GM18520 (cell line): Measurements from ENCODE around the gene MAD1L1.

ENCODE experiments used
- ATAC-seq: cut with Tn5 transposase; IDR thresholded peaks from one replicate; pipeline ENCODE4 v1.9.1; 2021; ENCODE audit not compliant: unreplicated experiment

The MAD1L1 gene

GRCh38 chr7:2033586-2034135 lies 199.1 kb downstream of the MAD1L1 start:
- no peak for ATAC-seq

- no peak for ATAC-seq
Observed at GRCh38 chr7:2032876-2033407, 199.8 kb downstream of the MAD1L1 start.

DNA sequence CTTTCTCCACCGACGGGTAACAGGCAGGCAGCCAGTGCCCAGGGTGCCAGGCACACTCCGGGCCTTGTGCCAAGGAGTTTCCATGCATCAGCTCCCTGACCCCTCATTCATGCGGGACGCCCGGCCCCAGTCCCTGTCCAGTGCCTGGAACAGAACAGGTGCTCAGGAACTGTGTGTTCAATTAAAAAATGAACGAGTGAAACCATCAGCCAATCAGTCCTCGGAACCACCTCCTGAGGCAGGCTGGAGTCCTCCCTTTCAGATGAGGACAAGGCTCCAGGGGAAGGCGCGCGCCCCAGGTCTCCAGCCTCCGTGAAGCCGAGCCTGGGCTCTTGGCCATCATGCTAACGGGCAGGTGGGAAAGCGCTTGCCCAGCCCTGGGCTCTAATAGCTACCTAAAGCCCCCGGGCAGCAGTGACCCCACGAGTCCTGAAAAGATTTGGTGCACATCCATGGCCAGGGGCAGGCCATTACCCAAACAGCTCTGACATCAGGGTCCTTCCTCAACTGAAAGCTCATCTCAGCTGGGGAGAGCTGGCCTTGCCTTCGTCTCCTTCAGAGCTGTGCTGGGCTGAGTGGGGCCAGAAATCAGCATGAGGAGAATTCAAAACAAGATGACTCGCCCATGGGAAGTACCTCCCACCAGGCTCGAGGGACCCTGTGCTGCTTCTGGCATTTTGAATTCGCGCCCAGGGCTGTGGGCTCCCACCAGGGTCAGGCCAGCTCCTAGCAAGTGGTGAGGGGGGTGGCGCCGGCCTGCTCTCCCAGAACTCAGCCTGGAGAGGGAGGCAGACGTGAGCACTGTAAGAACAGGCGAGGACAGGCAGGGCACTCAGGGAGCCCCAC lies 200.5 kb downstream of the MAD1L1 start:
- ATAC-seq = no peak

DNA sequence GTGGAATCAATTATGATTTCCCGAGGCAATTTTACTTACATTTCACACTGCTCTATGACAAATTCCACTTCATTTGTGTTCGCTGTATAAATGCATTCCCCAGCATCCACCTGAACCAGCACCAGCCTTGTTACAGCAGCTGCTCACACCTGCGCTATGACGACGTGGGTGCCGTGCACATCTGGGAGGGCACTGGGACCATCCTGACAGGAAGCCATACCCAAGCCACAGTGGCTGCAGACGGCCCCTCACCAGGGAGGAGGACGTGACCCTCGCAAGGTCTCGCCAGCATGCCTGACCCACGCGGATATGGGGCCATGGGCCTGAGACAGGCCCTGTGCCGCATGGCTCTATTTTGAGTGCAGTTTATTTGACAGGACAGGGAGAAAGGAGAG lies 201.3 kb downstream of the MAD1L1 start:
- ATAC-seq = no peak

DNA sequence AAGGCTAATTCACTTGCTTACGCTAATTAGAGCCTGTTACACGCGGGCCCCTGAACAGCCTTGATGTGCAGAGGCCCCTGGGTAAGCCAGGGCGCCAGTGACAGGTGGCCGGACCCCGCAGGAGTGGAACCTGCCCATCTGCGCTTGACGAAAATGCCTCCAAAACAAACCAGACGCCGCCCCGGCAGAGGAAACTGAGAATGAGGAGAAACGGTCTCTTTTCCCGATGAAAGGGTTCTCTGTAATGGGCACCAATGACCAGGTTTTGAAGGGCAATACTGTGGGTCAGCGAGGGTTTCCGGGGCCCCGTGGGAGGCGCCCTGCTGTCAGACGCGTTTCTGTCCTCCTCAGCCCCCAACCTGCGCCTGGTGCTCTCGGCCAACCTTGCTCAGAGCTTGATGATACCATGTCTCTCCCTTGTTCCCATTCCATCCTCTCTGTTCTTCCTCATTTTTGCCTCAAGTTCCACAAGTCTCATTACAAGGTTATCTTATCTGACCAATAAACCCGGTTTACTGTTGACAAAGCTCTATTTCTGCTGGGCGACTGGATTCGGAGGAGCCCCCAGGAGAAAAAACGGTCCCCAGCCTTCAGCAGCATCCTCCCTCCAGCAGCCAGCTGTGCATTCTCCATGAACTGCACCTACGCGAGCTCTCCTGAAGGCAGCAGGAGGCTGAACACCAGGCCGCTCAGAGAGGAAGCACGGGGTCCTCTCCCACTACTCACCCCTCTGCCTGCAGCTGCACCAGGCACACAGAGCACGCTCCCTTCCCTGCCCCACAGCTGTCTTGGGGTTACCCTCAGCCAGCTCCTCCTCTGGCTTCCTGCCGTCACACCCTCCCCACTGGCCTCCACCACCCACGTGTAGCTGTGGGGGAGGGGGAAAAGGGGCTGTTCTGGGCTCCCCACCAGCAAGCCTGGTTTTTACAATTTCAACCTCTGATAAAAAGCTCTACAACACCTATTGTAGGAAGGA lies 202.0 kb downstream of the MAD1L1 start:
- no peak for ATAC-seq

DNA sequence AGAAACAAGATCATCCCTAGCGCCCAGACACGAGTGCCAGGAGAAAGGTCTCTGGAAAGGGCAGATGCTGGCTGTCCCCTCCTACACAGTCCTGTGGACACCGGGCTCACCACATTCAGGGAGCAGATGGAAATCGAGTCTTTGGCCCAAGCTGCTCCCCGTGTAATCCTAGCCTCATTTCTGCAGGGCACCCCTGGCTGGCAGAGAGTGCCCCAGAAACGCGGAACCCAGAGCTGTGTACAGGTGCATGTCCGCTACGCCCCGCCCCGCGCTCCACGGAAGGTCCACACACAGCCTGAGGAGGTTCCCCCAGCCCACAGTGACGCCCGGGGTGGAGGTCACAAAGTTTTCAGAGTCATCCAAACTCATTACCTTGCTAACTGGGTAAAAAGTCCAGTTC lies 202.8 kb downstream of the MAD1L1 start:
- no peak for ATAC-seq

GRCh38 chr7:2029211-2029905 lies 203.4 kb downstream of the MAD1L1 start:
- ATAC-seq = no peak

- no peak for ATAC-seq
Observed at GRCh38 chr7:2028733-2029132, 204.0 kb downstream of the MAD1L1 start.

GRCh38 chr7:2025188-2025587 lies 207.6 kb downstream of the MAD1L1 start:
- ATAC-seq = no peak

- ATAC-seq = no peak
Observed at GRCh38 chr7:2024567-2024918, 208.2 kb downstream of the MAD1L1 start.

DNA sequence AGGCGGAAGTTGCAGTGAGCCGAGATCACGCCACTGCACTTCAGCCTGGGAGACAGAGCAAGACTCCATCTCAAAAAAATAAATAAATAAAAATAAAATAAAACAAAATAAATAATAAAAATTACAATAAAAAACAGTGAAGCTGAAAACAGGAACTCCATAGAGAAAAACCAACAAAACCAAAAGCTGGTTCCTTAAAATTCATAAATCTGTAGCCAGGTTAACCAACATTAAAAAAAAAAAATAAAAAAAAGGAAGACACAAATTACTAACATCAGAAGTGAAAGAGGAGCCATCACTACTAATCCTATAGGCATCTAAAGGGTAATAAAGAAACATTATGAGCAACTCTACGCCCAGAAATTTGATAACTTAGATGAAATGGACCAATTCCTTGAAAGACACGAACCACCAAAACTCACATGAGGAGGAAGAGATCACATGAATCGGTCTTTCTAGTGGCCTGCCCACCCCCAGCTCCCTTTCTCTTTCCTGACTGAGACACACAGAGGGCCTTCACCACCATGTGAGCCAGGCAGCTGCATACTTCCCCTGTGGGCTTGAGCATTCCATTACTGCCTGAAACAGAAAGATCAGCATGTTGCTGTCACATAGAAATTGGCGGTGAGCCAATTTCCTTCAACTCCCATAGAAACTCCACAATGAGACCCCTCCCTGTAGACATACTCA lies 208.7 kb downstream of the MAD1L1 start:
- no peak for ATAC-seq

DNA sequence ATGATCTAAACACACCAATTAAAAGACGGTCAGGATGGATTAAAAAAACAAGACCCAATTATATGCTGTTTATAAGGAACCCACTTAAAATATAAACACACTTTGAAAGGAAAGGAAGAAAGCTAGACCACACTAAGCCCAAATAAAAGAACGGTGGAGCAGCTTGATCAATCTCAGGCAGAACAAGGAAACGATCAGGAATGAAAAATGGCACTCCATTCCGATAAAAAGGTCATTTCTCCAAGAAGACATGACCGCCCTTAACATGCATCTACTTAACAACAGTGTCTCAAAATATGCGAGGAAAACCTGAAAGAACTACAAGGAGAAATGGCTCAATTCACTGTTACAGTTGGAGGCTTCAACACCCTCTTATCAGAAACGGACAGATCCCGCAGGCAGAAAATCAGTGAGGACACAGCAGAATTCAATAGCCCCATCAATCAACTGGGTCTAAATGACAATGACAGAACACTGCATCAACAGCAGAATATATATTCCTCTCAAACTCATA lies 210.0 kb downstream of the MAD1L1 start:
- no peak for ATAC-seq

- no peak for ATAC-seq
Observed at GRCh38 chr7:2022021-2022409, 210.7 kb downstream of the MAD1L1 start.

- ATAC-seq = no peak
Observed at GRCh38 chr7:2019711-2020511, 212.8 kb downstream of the MAD1L1 start.

GRCh38 chr7:2019461-2019710 lies 213.4 kb downstream of the MAD1L1 start:
- no peak for ATAC-seq

DNA sequence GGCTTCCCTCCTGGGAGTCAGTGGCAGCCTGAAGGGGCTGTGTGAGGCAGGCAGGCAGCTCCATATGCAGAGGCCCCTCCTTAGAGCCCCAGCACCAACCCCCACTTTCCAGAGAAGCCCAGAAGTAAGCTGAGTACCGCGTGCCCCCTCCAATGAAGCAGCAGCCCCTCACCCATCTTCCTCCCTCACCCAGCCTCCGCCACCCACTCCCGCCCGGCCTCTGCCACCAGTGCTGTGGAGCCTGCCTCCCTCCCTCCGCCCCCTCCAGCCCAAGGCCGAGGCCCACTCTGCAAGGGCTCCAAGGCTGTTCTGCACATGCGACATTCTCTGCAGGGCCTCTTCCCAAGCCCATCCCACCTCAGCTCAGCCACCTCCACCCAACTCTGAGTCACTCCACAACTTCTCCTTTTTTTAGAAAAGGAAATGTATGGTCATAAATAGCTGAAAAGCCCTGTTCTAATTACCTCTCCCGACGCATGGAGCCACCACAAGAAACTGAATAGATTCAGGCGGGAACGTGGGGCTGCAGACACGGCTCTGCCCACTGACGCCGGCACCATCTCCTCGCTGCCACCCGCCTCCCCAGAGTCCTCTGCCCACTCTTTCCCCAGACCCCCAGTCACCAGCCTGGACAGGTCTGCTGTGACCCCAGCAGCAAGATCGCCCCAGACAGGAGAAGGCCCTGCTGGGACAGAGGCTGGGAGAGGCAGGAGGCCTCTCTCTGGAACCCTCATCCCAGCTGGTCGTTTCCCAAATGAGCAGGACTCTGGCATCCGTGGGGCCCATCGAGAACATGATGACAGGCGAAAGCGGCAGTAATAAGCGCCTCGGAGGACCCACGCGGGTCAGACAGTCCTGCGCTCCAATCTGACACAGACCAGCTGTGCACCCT lies 213.9 kb downstream of the MAD1L1 start:
- ATAC-seq = no peak

DNA sequence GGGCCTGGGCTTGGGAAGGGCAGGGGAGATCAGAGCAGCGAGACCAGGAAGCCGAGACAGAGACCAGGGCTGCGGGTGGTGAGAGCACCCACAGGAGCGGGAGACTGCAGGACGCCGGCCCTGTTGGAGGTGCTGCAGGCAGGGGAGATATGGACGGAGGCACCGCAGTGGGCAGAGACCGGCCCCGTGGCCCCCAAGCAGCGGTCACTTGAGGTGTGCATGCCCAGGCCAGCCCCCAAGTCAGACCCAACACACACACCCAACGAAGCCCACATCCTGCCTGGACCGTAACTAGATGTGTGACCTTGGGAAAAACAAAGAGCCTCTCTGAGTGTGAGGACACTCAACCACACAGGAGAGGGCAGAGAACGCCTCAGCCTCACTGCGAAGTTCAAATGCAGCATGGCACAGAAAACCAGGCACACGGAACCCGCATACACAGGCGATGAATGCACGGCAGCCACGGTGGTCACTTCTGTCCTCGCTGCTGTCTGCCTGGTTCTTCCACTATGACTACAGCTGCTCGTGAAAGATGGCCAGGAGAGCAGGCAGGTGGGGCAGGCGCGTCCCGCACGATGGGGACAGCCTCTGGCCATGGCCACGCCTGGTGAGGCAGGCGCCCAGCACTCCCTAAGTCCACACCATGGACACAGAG lies 214.7 kb downstream of the MAD1L1 start:
- ATAC-seq = no peak

DNA sequence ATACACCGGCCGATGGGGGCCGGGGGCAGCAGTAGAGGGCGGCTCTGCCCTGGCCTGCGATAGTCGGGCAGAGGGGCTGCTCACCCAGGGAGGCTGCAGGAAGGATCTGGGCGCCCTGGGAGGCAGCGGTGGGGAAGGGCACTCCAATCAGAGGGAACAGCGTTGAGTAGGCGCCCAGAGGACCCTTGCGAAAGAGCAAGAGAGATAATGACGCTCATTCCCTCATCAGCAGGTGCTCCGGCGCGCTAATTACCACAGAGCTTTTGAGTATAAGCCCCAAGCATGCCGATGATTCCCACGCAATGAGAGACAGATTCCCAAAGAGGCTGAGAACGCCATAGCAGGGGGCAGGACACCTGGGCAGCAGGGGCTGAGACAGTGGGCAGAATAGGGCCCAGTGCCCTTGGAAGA lies 215.3 kb downstream of the MAD1L1 start:
- no peak for ATAC-seq
